ENCODE measurements around the gene SRGAP2C.

The SRGAP2C gene

GRCh38 chr1:121440993-121441392 lies 256.2 kb downstream of the SRGAP2C start:
- Histone ChIP-seq H3K27ac (no peak overlapping the region), H3K4me3 (ENCODE audit: low read depth, low read length) (no peak overlapping the region), H3K27me3 (replicated peaks) (no peaks in the 10 kb centered on the region), H3K36me3 (replicated peaks) (no peaks in the 10 kb centered on the region)
- in situ Hi-C loops (cut with HindIII; ENCODE audit: low pct_ligation_motif_present, low sequenced_read_pairs): no loop called here
- no peak for TF ChIP-seq CTCF (IDR thresholded peaks at IDR 0.05; ENCODE audit: low read depth, low read length, missing control alignments)
- DNase-seq: no peak
